ENCODE results near the gene ZNF740.

The ZNF740 gene

GRCh38 chr12:53235742-53236442 lies 55.4 kb downstream of the ZNF740 start:
- Histone ChIP-seq H3K36me3 (ENCODE audit: insufficient read depth, low read length) (no peaks in the 10 kb centered on the region), H3K79me2 (ENCODE audit: control insufficient read depth, insufficient read depth, low read length, unreplicated experiment) (no peaks in the 10 kb centered on the region), H3K27me3 (ENCODE audit: insufficient read depth, low read length) (no peaks in the 10 kb centered on the region; the same call in 1 of the 2 replicates), H3K27ac (ENCODE audit: low read depth, low read length) (no peak overlapping the region), H3K4me3 (ENCODE audit: low read depth, low read length) (no peak overlapping the region), H3K4me1 (ENCODE audit: control insufficient read depth, insufficient read depth, low read length, unreplicated experiment) (peaks cover 24% of the 10 kb centered on the region), H2AFZ (ENCODE audit: low read length, unreplicated experiment) (no peak overlapping the region)

- peaks cover 19% of the 10 kb centered on the region for H3K4me1 ChIP-seq (ENCODE audit: control insufficient read depth, insufficient read depth, low read length, unreplicated experiment)
- no peaks in the 10 kb centered on the region for H3K36me3 ChIP-seq (ENCODE audit: insufficient read depth, low read length)
- no peaks in the 10 kb centered on the region; the same call in 1 of the 2 replicates for H3K27me3 ChIP-seq (ENCODE audit: insufficient read depth, low read length)
- no peak overlapping the region for H3K4me3 ChIP-seq (ENCODE audit: low read depth, low read length)
- H3K79me2 ChIP-seq (ENCODE audit: control insufficient read depth, insufficient read depth, low read length, unreplicated experiment), result no peaks in the 10 kb centered on the region
- H2AFZ ChIP-seq (ENCODE audit: low read length, unreplicated experiment), result no peak overlapping the region
- H3K27ac ChIP-seq (ENCODE audit: low read depth, low read length), result no peak overlapping the region
Measured at GRCh38 chr12:53236443-53237111, 56.1 kb downstream of the ZNF740 start.

- H3K4me3 ChIP-seq (ENCODE audit: low read depth, low read length), result no peak overlapping the region
- no peak overlapping the region for H2AFZ ChIP-seq (ENCODE audit: low read length, unreplicated experiment)
- no peaks in the 10 kb centered on the region for H3K79me2 ChIP-seq (ENCODE audit: control insufficient read depth, insufficient read depth, low read length, unreplicated experiment)
- H3K27ac ChIP-seq (ENCODE audit: low read depth, low read length), result no peak overlapping the region
- no peaks in the 10 kb centered on the region for H3K36me3 ChIP-seq (ENCODE audit: insufficient read depth, low read length)
- H3K4me1 ChIP-seq (ENCODE audit: control insufficient read depth, insufficient read depth, low read length, unreplicated experiment), result no peaks in the 10 kb centered on the region
- H3K27me3 ChIP-seq (ENCODE audit: insufficient read depth, low read length), result peaks cover 25% of the 10 kb centered on the region
Measured at GRCh38 chr12:53239643-53240258, 59.2 kb downstream of the ZNF740 start.

- Histone ChIP-seq H3K36me3 (ENCODE audit: insufficient read depth, low read length) (no peaks in the 10 kb centered on the region), H3K27me3 (ENCODE audit: insufficient read depth, low read length) (peaks cover 29% of the 10 kb centered on the region), H2AFZ (ENCODE audit: low read length, unreplicated experiment) (no peak overlapping the region), H3K27ac (ENCODE audit: low read depth, low read length) (no peak overlapping the region), H3K4me3 (ENCODE audit: low read depth, low read length) (no peak overlapping the region), H3K79me2 (ENCODE audit: control insufficient read depth, insufficient read depth, low read length, unreplicated experiment) (no peaks in the 10 kb centered on the region), H3K4me1 (ENCODE audit: control insufficient read depth, insufficient read depth, low read length, unreplicated experiment) (no peaks in the 10 kb centered on the region)
Measured at GRCh38 chr12:53241623-53242412, 61.3 kb downstream of the ZNF740 start.

GRCh38 chr12:53244337-53244736 lies 63.8 kb downstream of the ZNF740 start:
- Histone ChIP-seq H3K27me3 (ENCODE audit: insufficient read depth, low read length) (peaks cover 29% of the 10 kb centered on the region), H3K4me3 (ENCODE audit: low read depth, low read length) (no peak overlapping the region), H3K27ac (ENCODE audit: low read depth, low read length) (no peak overlapping the region), H3K4me1 (ENCODE audit: control insufficient read depth, insufficient read depth, low read length, unreplicated experiment) (no peaks in the 10 kb centered on the region), H2AFZ (ENCODE audit: low read length, unreplicated experiment) (no peak overlapping the region), H3K79me2 (ENCODE audit: control insufficient read depth, insufficient read depth, low read length, unreplicated experiment) (no peaks in the 10 kb centered on the region), H3K36me3 (ENCODE audit: insufficient read depth, low read length) (no peaks in the 10 kb centered on the region)

Data from ACC112 (cell line).